HCEC 1CT (cell line): ENCODE results near the gene PPP2R1A.

ENCODE experiments used
- DNase-seq: peaks from one replicate; pipeline ENCODE4 v3.0.0-alpha.2; 2017

Gene PPP2R1A

GRCh38 chr19:52189735-52190486, at the start of gene PPP2R1A:
Gene PPP2R1A, plus strand, starts transcription at chr19:52190052. Its CDS starts 45 bp downstream, at chr19:52190097.
- DNase-seq, result peak; percentile 100

GRCh38 chr19:52141203-52141602, 48.6 kb upstream of the PPP2R1A start:
- DNase-seq, result no peak

GRCh38 chr19:52142001-52142595, 47.8 kb upstream of the PPP2R1A start:
- DNase-seq, result no peak

DNA sequence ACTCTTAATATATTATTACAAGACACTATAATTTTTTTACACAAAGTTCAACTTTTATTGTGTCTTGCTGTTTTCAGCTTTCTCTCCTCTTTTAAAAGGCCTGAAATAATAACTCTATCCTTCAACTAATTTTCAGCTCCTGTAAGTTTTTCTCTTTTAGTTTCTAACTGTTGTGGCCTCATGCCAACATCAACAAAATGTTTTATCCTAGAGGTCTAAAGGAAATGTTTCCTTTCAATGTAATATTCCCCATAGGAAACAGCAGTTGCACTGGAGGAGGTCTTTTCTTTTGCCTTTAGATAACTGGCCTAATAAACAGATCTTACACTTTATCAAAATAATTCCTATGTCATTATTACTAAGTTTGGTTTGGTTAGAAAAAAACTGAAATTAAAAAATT, 41.6 kb upstream of the PPP2R1A start:
- DNase-seq, result no peak

- DNase-seq, result no peak
Observed at GRCh38 chr19:52155596-52156359, 34.1 kb upstream of the PPP2R1A start.

GRCh38 chr19:52170304-52170703, 19.5 kb upstream of the PPP2R1A start:
- DNase-seq, result no peak

GRCh38 chr19:52170863-52171320, 19.0 kb upstream of the PPP2R1A start:
- no peak for DNase-seq

DNA sequence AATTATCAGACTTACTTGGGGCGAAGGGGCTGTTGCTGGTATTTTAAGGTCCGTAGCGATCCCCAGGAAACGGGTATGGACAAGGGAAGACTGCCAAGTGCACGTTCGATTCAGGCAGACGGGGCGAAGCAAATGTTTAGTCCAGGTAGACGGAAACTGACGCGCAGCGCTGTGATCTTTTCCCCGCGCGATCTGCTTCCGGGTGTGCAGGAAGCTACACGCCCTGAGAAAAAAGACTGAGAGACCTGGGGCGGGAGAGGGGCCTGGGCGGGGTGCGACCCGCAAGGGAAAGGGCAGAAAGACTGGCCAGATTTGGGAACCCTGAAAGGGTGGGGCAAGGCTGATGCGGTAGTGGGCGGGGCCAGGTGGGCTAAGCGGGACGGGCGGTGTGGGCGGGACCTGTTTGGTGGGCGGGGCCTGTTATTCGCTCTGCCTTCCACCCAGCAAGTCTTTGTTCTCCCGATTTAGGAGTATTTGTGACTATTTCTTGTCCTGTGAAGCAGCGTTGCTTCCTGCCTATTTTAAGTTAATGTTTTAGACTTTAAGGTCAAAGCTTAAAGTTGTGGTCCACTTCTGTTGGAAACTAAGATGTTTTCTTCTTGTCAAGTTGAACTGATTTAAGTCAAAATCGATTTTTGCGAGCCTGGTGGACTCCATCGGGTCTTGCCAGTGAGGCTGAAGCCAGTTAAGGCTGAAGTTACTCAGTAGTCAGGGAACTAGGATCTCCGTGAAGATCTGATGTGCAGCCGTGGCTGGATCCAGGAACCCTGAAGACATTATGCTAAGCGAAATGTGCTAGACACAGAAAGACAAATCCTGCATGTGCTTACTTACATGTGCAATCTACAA, 18.3 kb upstream of the PPP2R1A start, which contains the start of gene ZNF836:
Gene ZNF836, minus strand, starts transcription at position 301 of the 849 bp plus-strand sequence. CDS start 3,549 bp downstream, outside the sequence.
- peak; percentile 64 for DNase-seq

DNA sequence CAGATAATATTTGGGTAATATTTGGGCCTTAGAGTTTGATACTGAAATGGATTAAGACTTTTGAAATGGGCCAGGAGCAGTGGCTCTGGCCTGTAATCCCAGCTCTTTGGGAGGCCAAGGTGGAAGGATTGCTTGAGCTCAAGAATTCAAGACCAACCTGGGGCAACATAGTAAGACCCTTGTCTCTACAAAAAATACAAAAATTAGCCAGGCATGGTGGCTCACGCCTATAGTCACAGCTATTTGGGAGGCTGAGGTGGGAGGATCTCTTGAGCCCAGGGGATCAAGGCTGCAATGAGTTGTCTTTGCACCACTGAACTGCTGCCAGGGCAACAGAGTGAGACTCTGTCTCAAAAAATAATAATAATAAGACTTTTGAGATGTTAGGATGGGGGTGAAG, 17.5 kb upstream of the PPP2R1A start:
- DNase-seq, result no peak

- DNase-seq, result no peak
Observed at GRCh38 chr19:52176574-52176973, 13.3 kb upstream of the PPP2R1A start.

DNA sequence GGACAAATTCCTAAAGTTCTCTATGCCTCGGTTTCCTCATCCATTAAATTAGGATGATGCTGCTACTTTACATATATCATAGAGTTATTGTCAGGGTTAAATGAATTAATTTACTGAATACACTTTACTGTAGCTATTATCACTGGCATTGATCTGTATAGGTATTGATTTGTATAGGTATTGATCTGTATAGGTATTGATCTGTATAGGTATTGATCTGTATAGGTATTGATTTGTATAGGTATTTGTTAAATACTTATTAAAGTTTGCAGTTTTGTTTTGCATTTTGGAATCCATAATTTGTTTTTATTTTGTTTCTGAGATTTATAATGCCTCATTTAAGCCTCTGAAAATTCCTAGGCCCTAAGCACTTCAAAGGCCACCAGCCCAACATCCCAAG, 2.4 kb upstream of the PPP2R1A start:
- DNase-seq, result no peak

DNA sequence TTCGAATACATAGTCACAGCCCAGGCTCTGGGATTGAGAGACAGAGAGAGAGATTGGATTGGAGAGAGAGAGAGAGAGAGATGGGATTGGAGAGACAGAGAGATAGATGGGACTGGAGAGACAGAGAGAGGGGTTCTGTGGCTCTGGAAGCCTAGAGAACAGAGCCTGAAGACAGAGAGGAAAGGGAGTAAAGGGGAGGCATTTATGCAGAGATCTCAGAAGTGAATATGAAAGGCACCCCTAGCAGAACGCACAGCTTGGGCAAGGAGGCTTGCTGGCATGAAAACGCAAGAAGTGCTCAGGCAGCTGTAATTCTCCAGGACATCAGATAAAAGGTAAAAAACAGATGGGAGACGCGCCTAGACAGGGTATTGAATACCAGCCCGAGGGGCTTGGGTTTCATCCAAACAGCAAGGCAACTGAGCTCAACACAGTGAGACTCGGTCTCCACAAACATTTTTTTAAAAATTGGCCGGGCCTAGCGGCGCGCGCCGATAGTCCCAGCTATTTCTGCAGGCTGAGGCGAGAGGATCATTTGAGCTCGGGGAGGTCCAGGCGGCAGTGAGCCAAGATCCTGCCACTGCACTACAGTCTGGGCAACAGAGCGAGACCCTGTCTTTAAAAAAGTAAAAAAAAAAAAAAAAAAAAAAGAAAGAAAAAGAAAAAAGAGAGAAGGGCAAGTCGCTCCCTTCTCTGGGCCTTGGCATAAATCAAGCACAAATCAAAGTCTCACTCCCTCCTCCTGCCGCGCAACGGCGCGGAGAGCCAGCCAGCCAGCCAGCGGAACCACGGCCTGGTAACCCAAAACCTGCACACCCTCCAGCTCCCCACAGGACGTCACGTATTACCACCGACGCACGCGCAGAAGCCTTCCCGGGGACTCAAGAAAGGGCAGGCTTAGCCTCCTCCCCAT, 774 bp upstream of the PPP2R1A start:
- DNase-seq, result no peak

DNA sequence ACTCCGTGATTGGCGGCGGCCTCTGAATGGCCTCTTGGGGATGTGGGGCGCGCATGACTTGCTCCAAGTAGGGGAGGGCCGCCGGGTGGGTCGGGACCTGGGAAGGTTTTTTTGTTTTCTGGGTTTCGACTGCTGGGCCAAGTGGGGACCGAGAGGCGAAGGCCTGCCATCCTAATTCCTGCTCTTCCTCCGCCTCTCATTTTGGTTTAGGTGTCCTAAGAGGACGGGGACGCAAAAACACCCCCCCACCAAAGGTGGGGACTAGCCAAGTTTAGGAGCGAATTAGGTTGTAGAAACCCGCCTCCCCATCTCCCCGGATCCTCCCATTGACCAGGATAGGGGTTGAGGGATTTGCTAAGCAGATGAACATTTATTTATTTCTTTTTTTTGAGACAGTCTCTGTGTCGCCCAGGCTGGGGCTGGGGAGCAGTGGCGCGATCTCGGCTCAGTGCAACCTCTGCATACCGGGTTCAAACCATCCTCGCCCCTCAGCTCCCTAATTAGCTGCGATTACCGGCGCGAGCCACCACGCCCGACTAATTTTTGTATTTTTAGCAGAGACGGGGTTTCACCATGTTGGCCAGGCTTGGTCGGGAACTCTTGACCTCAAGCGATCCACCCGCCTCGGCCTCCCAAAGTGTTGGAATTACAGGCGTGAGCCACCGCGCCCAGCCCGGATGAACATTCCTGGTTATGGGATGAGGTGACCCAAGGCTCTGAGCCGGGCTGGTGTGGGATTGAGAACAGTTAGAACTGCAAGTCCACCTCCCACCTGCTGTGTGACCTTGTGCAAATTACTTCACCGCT, 838 bp downstream of the PPP2R1A start:
- peak; percentile 37 for DNase-seq

DNA sequence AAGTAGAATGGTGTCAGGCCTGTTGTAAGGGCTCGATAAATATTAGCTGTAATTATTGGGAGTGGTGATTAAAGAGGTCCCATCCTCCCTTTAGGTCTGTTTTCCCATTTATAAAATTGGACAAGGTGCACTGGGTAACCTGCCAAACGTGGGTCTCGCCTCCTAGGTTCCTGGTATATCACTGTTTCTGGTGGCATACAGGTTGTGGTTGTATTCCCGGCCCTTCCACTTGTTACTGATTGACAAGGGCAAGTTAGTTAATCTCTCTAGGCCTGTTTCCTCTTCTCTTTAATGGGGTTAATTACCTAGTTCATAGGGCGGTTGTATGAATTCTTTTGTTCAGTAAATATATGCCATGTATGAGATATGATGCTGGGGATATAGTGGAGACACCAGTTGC, 1.5 kb downstream of the PPP2R1A start:
- DNase-seq, result no peak

DNA sequence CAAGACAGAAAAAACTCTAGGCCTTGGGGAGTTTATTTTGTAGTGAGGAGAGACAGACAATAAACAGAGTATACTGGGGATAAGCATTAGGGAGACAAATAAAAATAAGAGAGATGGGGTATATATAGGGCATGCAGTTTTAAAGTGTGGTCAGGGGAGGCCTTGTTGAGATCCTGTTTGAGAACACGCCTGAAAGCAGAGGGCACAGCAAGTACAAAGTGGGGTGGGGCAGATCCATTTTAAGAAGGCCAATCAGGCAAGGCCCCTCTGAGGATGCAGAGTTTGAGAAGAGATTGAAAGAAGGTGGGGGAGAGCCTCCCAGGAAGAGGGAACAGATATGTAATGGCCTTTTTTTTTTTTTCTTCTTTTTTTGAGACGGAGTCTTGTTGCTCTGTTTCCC, 2.1 kb downstream of the PPP2R1A start:
- DNase-seq, result no peak

DNA sequence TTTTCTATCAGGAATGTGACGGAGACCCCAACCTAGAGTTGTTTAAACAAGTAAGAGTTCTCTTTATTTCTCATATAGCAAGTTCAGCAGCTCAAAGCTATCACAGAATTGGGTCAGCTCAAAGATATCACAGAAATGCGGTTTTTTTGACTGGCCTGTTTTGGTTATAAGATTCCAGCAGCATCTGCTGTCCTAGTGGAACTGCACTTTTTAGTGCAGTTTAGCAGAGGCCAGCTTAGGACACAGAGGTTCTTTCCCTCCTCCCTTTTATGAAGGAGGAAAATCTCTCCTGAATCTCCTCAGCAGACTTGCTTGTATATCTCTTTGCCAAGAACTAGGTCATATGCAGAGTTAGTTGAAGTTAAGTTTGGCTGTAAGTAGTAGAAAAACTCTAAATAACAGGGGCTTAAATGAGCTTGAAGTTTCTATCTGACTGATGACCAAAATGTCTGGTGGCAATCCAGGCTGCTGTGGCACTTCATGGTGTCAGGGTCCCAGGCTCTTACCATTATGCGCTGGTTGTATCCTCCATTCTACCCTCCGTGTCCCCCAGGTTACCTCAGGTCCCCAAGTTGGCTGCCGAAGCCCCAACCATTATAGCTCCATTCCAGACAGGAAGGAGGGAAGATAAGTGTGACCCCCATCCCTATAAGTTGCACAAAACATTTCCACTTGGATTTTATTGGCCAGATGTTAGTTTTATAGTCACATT, 6.6 kb downstream of the PPP2R1A start:
- DNase-seq, result no peak

DNA sequence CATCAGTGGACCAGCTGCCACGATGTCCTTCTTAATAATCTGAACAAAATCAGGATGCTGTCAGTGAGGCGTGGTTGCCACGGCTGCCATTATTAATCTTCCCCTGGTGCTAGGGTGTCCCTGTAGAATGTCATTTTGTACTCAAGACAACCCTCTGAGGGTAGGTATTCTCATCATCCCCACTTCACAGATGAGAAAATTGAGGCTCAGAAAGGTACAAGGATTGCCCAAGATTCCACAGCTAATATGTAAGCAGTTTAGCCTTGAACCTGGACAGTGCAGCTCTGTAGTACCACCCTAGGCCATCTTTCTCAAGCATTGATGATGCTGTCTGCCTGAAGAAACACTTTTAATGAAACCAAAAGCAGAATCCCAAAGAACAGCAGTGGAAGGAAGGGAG, 8.1 kb downstream of the PPP2R1A start:
- no peak for DNase-seq

- no peak for DNase-seq
Observed at GRCh38 chr19:52198678-52199077, 8.8 kb downstream of the PPP2R1A start.

- DNase-seq, result peak; percentile 66
Observed at GRCh38 chr19:52200044-52200443, 10.2 kb downstream of the PPP2R1A start.
